ENCODE measurements around the gene SEMG1.

SEMG1 gene

GRCh38 chr20:45223136-45223535 lies 16.3 kb downstream of the SEMG1 start:
- no peak for DNase-seq (ENCODE audit: low read depth in 2 of 2)

- DNase-seq (ENCODE audit: low read depth in 2 of 2) = no peak
Measured at GRCh38 chr20:45226287-45226686, 19.5 kb downstream of the SEMG1 start.

- peak; percentile 49 to 65 for DNase-seq (ENCODE audit: low read depth in 2 of 2)
Measured at GRCh38 chr20:45229264-45230056, 22.6 kb downstream of the SEMG1 start.

GRCh38 chr20:45230631-45231030 lies 23.8 kb downstream of the SEMG1 start:
- no peak for DNase-seq (ENCODE audit: low read depth in 2 of 2)

- DNase-seq (ENCODE audit: low read depth in 2 of 2) = no peak
Measured at GRCh38 chr20:45235995-45236394, 29.2 kb downstream of the SEMG1 start.

- no peak for DNase-seq (ENCODE audit: low read depth in 2 of 2)
Measured at GRCh38 chr20:45238139-45238538, 31.3 kb downstream of the SEMG1 start.

GRCh38 chr20:45246109-45246508 lies 39.3 kb downstream of the SEMG1 start:
- DNase-seq (ENCODE audit: low read depth in 2 of 2) = no peak

- DNase-seq (ENCODE audit: low read depth in 2 of 2) = no peak
Measured at GRCh38 chr20:45247865-45248264, 41.0 kb downstream of the SEMG1 start.

GRCh38 chr20:45248609-45249008 lies 41.8 kb downstream of the SEMG1 start:
- DNase-seq (ENCODE audit: low read depth in 2 of 2) = no peak

- DNase-seq (ENCODE audit: low read depth in 2 of 2) = no peak
Measured at GRCh38 chr20:45251884-45252560, 45.2 kb downstream of the SEMG1 start.

GRCh38 chr20:45253261-45253660 lies 46.4 kb downstream of the SEMG1 start:
- no peak for DNase-seq (ENCODE audit: low read depth in 2 of 2)

- no peak for DNase-seq (ENCODE audit: low read depth in 2 of 2)
Measured at GRCh38 chr20:45254383-45255262, 47.8 kb downstream of the SEMG1 start, which contains the start of gene SLPI. SLPI (minus strand) TSS chr20:45254564; CDS start chr20:45254543, 21 bp downstream.

- no peak for DNase-seq (ENCODE audit: low read depth in 2 of 2)
Measured at GRCh38 chr20:45257161-45257560, 50.3 kb downstream of the SEMG1 start.

GRCh38 chr20:45257711-45258110 lies 50.9 kb downstream of the SEMG1 start:
- DNase-seq (ENCODE audit: low read depth in 2 of 2) = no peak

- no peak for DNase-seq (ENCODE audit: low read depth in 2 of 2)
Measured at GRCh38 chr20:45258259-45258658, 51.4 kb downstream of the SEMG1 start.

GRCh38 chr20:45258664-45259063 lies 51.8 kb downstream of the SEMG1 start:
- DNase-seq (ENCODE audit: low read depth in 2 of 2) = no peak

Data from stimulated activated CD4-positive, alpha-beta T cell treated with anti-CD3 and anti-CD28 coated beads, Interleukin-4, amount 100 ng/mL, for 48 hours (primary cell).